Loucy (cell line): ENCODE measurements around the gene IKBIP.

Experiments used
- H2AFZ ChIP-seq: fragments of 200-600 bp; sonication (generic); 2 replicates; pipeline ENCODE4 v1.6.0; 2016; ENCODE audit warnings: antibody characterized with exemption, mild to moderate bottlenecking, low read length, moderate library complexity
- H3F3A ChIP-seq: fragments of 200-600 bp; 2 replicates; pipeline ENCODE4 v1.6.0; 2016; ENCODE audit warnings: antibody characterized with exemption, low read depth, mild to moderate bottlenecking
- H3K27me3 ChIP-seq: fragments of 200-600 bp; sonication (generic); 2 replicates; pipeline ENCODE4 v1.6.1; 2014; ENCODE audit warnings: low read length, mild to moderate bottlenecking; ENCODE audit not compliant: insufficient read depth, poor library complexity, severe bottlenecking
- H3K36me3 ChIP-seq: fragments of 200-600 bp; sonication (generic); 2 replicates; pipeline ENCODE4 v1.6.1; 2016; ENCODE audit warnings: low read length; ENCODE audit not compliant: insufficient read depth
- H3K4me1 ChIP-seq: fragments of 200-600 bp; sonication (generic); 2 replicates; pipeline ENCODE4 v1.5.1; 2014; ENCODE audit warnings: low read length, mild to moderate bottlenecking; ENCODE audit not compliant: insufficient read depth, poor library complexity, severe bottlenecking
- H3K4me2 ChIP-seq: fragments of 200-600 bp; sonication (generic); 2 replicates; pipeline ENCODE4 v1.6.0; 2014; ENCODE audit warnings: antibody characterized with exemption, low read length, low read depth, mild to moderate bottlenecking; ENCODE audit not compliant: poor library complexity, severe bottlenecking
- H3K4me3 ChIP-seq: fragments of 200-600 bp; sonication (generic); 2 replicates; pipeline ENCODE4 v1.5.1; 2014; ENCODE audit warnings: low read length, mild to moderate bottlenecking, mixed read lengths; ENCODE audit not compliant: poor library complexity, severe bottlenecking
- H3K79me2 ChIP-seq: fragments of 200-600 bp; sonication (generic); 2 replicates; pipeline ENCODE4 v1.6.1; 2014; ENCODE audit warnings: low read length; ENCODE audit not compliant: insufficient read depth
- H3K9ac ChIP-seq: fragments of 200-600 bp; sonication (generic); 2 replicates; pipeline ENCODE4 v1.6.0; 2014; ENCODE audit warnings: mild to moderate bottlenecking, low read depth, low read length, moderate library complexity; ENCODE audit not compliant: poor library complexity, severe bottlenecking
- H3K9me2 ChIP-seq: fragments of 200-600 bp; sonication (generic); replicated peaks from 2 replicates; pipeline ENCODE4 v1.6.1; 2016; ENCODE audit warnings: low read depth, low read length, mixed read lengths
- H3K9me3 ChIP-seq: fragments of 200-600 bp; sonication (generic); 2 replicates; pipeline ENCODE4 v1.6.1; 2014; ENCODE audit warnings: mild to moderate bottlenecking, antibody characterized with exemption, low read length, low read depth; ENCODE audit not compliant: insufficient read depth
- H4K20me1 ChIP-seq: fragments of 200-600 bp; sonication (generic); 2 replicates; pipeline ENCODE4 v1.6.0; 2014; ENCODE audit warnings: antibody characterized with exemption, low read length, mild to moderate bottlenecking; ENCODE audit not compliant: insufficient read depth, poor library complexity, severe bottlenecking
- EZH2phosphoT487 ChIP-seq: fragments of 200-600 bp; IDR thresholded peaks from 2 replicates; pipeline ENCODE4 v1.6.1; 2018; ENCODE audit warnings: antibody characterized with exemption, mild to moderate bottlenecking, moderate library complexity, borderline replicate concordance
- TF ChIP-seq, protein P1 (sequence below): fragments of 200-600 bp; sonication (generic); conservative IDR thresholded peaks from 2 replicates; pipeline ENCODE4 v1.5.1; 2014; ENCODE audit warnings: mild to moderate bottlenecking, antibody characterized with exemption, low read length

IKBIP gene

DNA sequence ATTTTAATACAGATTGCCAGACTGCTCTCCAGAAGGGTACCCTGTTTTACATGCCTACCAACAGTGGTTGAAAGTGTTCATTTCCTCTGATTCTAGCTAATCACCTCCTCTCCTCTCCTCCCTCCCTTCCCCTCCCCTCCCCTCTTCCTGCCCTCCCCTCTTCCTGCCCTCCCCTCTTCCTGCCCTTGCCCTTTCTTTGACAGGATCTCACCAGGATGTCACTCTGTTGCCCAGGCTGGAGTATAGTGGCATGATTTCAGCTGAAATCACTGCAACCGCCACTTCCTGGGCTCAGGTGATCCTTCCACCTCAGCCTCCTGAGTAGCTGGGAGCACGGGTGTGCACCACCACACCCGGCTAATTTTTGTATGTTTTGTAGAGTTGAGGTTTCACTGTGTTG lies 25.2 kb upstream of the IKBIP start:
- H4K20me1 ChIP-seq = no peaks in the 10 kb centered on the region
- no peak for TF ChIP-seq EZH2phosphoT487
- TF ChIP-seq, protein P1, sequence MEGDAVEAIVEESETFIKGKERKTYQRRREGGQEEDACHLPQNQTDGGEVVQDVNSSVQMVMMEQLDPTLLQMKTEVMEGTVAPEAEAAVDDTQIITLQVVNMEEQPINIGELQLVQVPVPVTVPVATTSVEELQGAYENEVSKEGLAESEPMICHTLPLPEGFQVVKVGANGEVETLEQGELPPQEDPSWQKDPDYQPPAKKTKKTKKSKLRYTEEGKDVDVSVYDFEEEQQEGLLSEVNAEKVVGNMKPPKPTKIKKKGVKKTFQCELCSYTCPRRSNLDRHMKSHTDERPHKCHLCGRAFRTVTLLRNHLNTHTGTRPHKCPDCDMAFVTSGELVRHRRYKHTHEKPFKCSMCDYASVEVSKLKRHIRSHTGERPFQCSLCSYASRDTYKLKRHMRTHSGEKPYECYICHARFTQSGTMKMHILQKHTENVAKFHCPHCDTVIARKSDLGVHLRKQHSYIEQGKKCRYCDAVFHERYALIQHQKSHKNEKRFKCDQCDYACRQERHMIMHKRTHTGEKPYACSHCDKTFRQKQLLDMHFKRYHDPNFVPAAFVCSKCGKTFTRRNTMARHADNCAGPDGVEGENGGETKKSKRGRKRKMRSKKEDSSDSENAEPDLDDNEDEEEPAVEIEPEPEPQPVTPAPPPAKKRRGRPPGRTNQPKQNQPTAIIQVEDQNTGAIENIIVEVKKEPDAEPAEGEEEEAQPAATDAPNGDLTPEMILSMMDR = no peak
- peaks cover 38% of the 10 kb centered on the region; the same call in 1 of the 2 replicates for H3K36me3 ChIP-seq

DNA sequence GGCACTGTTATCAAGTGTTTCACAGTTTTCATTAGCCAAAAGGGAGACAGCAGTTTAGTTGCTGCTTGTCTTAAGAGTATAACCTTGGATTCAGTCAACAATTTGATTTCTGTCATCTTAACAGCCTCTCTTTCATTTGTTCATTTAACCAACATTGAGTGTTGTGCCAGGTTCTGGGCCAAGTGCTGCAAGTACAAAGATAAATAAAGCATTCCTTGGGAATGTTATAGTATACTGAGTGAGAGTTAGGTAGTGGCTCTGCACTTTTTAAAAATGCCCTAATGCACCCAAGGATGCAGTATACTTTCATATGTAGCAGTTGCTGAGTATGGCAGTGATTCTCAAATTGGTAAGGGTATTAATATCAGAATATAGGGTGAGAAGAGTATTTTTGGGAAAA lies 15.9 kb upstream of the IKBIP start:
- no peak overlapping the region for H2AFZ ChIP-seq
- no peaks in the 10 kb centered on the region for H3K79me2 ChIP-seq
- no peak overlapping the region for H3K9ac ChIP-seq
- H4K20me1 ChIP-seq = no peaks in the 10 kb centered on the region
- H3K9me2 ChIP-seq = no peaks in the 10 kb centered on the region
- no peaks in the 10 kb centered on the region for H3F3A ChIP-seq
- no peaks in the 10 kb centered on the region for H3K27me3 ChIP-seq
- no peaks in the 10 kb centered on the region for H3K9me3 ChIP-seq
- H3K4me1 ChIP-seq = no peaks in the 10 kb centered on the region
- peaks cover 26% of the 10 kb centered on the region; the same call in 1 of the 2 replicates for H3K36me3 ChIP-seq
- no peak overlapping the region for H3K4me2 ChIP-seq
- H3K4me3 ChIP-seq = no peak overlapping the region
- no peak for TF ChIP-seq EZH2phosphoT487
- TF ChIP-seq, protein P1 = no peak

More for the DNA sequence above, 25.2 kb upstream of the IKBIP start:
- no peaks in the 10 kb centered on the region for H3F3A ChIP-seq
- no peaks in the 10 kb centered on the region for H3K9me3 ChIP-seq
- H3K4me2 ChIP-seq = no peak overlapping the region
- no peaks in the 10 kb centered on the region for H3K79me2 ChIP-seq
- H3K9me2 ChIP-seq = no peaks in the 10 kb centered on the region
- no peak overlapping the region for H3K9ac ChIP-seq
- H3K4me3 ChIP-seq = no peak overlapping the region
- no peaks in the 10 kb centered on the region for H3K27me3 ChIP-seq
- no peak overlapping the region for H2AFZ ChIP-seq
- no peaks in the 10 kb centered on the region for H3K4me1 ChIP-seq

DNA sequence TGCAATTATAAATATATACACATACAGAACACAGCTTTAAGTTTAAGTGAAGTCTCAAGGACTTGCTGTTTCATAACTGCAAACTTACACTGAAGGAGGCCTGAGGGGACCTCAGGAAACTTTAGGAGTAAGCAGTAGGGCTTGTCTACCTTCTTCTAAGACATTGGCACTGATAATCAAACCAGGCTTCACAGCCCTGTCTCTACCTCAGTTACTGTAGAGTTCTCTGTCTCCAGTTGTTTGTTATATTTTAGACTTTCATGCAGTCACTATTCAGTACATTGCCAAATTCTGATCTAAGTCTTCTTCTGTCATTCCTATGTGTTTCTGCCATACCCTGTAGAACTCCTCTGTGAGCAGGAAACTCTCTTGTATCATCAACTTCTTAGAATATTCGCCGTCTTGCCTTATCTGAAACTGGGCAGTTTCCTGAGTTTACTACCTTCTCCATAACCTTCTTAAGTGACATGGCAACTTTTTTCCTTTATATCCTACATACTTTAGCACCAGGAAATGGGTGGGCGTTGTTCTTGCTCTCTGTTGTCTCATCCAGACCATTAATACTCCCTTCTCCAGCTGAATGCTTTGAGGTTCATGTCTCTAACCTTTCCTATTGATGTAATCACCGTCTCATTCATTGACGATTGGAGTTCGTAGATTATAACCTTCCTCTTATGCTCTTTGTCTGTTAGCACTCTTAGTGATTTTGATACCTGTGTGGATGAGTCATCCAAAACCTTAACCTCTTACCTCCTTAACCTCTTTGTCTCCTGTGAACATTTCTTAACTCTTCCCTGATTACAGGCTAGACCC lies 11.9 kb upstream of the IKBIP start:
- Histone ChIP-seq H3K4me1 (no peaks in the 10 kb centered on the region), H3K9me2 (no peaks in the 10 kb centered on the region), H2AFZ (no peak overlapping the region), H3K4me3 (no peak overlapping the region), H3K79me2 (no peaks in the 10 kb centered on the region), H4K20me1 (no peaks in the 10 kb centered on the region), H3K36me3 (peaks cover 19% of the 10 kb centered on the region; the same call in 1 of the 2 replicates), H3K27me3 (no peaks in the 10 kb centered on the region), H3F3A (no peaks in the 10 kb centered on the region), H3K9ac (no peak overlapping the region), H3K9me3 (no peaks in the 10 kb centered on the region), H3K4me2 (no peak overlapping the region)
- no peak for TF ChIP-seq EZH2phosphoT487
- TF ChIP-seq, protein P1 = no peak
